Activated CD8-positive, alpha-beta T cell treated with anti-CD3 and anti-CD28 coated beads for 36 hours (primary cell): ENCODE measurements around the gene ZNF76. TPM values are rescaled to one million over a fixed set of nuclear protein-coding genes. Genes with fewer than 3 reads are reported as not detected.

Experiments used
- ATAC-seq: fragments of 200-7000 bp; cut with Tn5 transposase; one replicate; pipeline ENCODE4 v1.10.0; 2021; ENCODE audit warnings: mild to moderate bottlenecking, moderate library complexity
- CTCF ChIA-PET: fragments of 350-600 bp; sonication (Branson Sonifier 250); formaldehyde crosslinking; loops from one replicate; lab custom pipeline; 2021; ENCODE audit warnings: antibody characterized with exemption; lab: Charles Lee
- POLR2A ChIA-PET: fragments of 350-600 bp; sonication (Branson Sonifier 250); formaldehyde crosslinking; loops from one replicate; lab custom pipeline; 2021; ENCODE audit warnings: antibody characterized with exemption; lab: Charles Lee
- DNase-seq: peaks from one replicate; pipeline ENCODE4 v3.0.0-alpha.2; 2020
- H3K27ac Mint-ChIP-seq: one replicate; pipeline ENCODE4 v1.8.0; 2021; ENCODE audit warnings: mild to moderate bottlenecking, mixed read lengths
- H3K27me3 Mint-ChIP-seq: one replicate; pipeline ENCODE4 v1.8.0; 2021; ENCODE audit warnings: mixed read lengths
- H3K36me3 Mint-ChIP-seq: one replicate; pipeline ENCODE4 v1.8.0; 2021; ENCODE audit warnings: low read depth, mixed read lengths
- H3K4me1 Mint-ChIP-seq: one replicate; pipeline ENCODE4 v1.8.0; 2021; ENCODE audit warnings: low read depth, mixed read lengths
- H3K4me3 Mint-ChIP-seq: one replicate; pipeline ENCODE4 v1.8.0; 2021; ENCODE audit warnings: mild to moderate bottlenecking, moderate library complexity, mixed read lengths
- H3K9me3 Mint-ChIP-seq: one replicate; pipeline ENCODE4 v1.8.0; 2021; ENCODE audit warnings: mixed read lengths
- CTCF ChIP-seq: fragments of 200-600 bp; IDR thresholded peaks from one replicate; pipeline ENCODE4 v1.8.0; 2022; ENCODE audit warnings: antibody characterized with exemption, mild to moderate bottlenecking
- intact Hi-C: fragments of 100-400 bp; cut with micrococcal nuclease; formaldehyde crosslinking; loops from one replicate; pipeline ENCODE4 v1.10.0; 2022
- total RNA-seq, 2 experiments: library from RNA; stranded (reverse); gene quantifications; one replicate each; pipeline ENCODE4 v1.2.3, GENCODE V29; 2021

ZNF76 gene
- total RNA-seq, 2 experiments from 2014 or later, result 34.4 to 35.2 TPM

DNA sequence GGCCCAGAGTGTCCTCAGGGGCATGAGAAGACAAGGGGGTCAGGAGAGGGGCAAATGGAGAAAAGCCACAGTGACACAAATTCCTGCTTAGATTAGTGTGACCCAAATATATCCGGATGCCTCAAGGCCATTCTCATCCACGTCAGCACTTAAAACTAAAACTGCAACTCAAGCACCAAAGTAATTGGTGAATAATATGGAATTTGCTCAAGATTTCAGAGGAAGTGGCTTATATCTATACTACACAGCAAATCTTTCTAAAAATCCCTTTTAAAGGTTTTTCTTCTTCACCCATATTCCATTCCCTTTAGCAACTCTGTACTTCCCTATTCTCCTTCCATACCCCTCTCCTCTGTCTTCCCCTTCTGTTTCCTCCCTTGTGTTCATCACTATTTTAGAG is 53.3 kb downstream of the ZNF76 start:
- Mint-ChIP-seq H3K4me3 (no peak overlapping the region), H3K9me3 (no peaks in the 10 kb centered on the region), H3K27me3 (no peaks in the 10 kb centered on the region), H3K36me3 (peaks cover 79% of the 10 kb centered on the region), H3K4me1 (peaks cover 83% of the 10 kb centered on the region), H3K27ac (peak overlapping the region; percentile 96)
- DNase-seq (no peak), ATAC-seq (no peak)
- intact Hi-C loops, result no loop called here
- ChIA-PET CTCF (interaction anchor here (1.4 to 4.5 kb wide), 4 partner anchors 14 to 31 kb away, joined by 4 to 36 read pairs (median 27); partner anchors contain the start of genes DEF6 and PPARD), POLR2A (interaction anchor here (0.6 to 3.4 kb wide), 5 partner anchors 8 to 20 kb away, joined by 3 to 18 read pairs (median 4); partner anchors contain the start of gene DEF6)
- no peak for TF ChIP-seq CTCF

DNA sequence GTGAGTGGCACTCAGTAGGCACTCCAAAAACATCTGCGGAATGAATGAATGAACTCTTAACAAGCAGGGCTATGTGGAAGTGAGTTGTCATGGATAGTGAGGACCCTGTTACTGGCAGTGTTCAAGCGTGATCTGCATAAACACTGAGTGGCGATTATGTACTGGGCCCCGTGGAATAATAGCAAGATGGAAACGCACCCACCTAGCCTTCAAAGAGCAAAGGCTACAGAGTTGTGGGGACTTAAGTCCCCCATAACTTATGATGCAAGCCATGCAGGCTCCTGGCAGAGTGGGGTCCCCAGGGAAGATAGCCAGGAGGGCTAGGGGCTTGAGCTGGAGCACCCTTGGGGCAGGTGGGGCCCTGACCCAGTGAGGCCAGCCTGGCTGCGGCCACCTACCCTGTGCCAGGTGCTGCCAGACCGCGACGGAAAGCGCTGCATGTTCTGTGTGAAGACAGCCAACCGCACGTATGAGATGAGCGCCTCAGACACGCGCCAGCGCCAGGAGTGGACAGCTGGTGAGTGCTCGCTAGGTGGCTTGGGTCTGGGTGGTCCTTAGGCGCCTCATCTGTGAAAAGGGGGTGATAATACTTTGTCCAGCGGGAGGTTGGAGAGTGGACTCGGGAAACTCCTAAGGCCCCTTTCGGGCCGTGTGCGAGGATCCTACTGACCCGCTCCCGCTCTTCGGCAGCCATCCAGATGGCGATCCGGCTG is 58.1 kb downstream of the ZNF76 start:
- CTCF ChIA-PET, result interaction anchor here (1.5 to 16.8 kb wide), 3 partner anchors 11 to 19 kb away, joined by 5 to 241 read pairs (median 11); partner anchors contain the start of gene DEF6
- DNase-seq (no peak), ATAC-seq (no peak)
- H3K27me3 Mint-ChIP-seq, result no peaks in the 10 kb centered on the region
- H3K9me3 Mint-ChIP-seq, result no peaks in the 10 kb centered on the region
- peaks cover 73% of the 10 kb centered on the region for H3K36me3 Mint-ChIP-seq
- peaks cover 42% of the 10 kb centered on the region for H3K4me1 Mint-ChIP-seq
- H3K4me3 Mint-ChIP-seq, result no peak overlapping the region
- peak overlapping the region; percentile 43 for H3K27ac Mint-ChIP-seq
- intact Hi-C loops, result no loop called here
- TF ChIP-seq CTCF, result no peak
- POLR2A ChIA-PET, result interaction anchor here (0.9 kb wide), 1 partner anchor 15 kb away, joined by 3 read pairs; no protein-coding TSS in a partner anchor

DNA sequence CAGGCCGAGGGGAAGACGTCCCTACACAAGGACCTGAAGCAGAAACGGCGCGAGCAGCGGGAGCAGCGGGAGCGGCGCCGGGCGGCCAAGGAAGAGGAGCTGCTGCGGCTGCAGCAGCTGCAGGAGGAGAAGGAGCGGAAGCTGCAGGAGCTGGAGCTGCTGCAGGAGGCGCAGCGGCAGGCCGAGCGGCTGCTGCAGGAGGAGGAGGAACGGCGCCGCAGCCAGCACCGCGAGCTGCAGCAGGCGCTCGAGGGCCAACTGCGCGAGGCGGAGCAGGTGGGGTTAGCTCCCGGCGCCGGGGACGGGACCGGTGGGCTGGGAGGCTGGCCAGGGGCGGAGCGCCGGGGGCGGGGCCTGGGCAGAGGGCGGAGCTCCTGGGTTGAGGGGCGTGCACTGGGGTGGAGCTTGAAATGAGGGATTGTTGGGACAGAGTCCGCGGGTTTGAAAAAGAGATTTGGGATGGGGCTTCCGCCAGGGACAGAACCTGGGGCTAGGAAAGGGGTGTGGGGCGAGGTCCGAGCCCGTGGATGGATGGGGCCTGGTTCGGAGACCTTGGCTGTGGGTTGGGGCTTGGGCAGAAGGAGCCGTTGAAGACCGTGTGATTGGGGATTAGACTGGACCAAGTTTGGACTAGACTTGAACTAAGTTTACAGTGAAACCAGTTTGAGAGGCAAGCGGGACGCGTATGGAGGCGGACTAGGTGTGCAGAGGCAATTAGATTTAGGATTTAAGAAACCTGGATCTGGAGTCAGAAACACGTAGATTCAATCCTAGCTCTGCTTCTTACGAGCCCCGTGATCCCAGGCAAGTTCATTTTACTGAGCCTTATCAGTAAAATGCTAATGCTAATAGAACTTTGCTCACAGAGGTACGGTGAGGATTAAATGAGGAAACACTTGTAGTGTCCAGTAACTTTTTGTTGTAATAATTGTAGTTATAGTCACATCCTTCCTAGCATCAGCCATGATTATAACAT is 58.9 kb downstream of the ZNF76 start:
- ChIA-PET POLR2A (interaction anchor here (0.6 to 1.6 kb wide), 4 partner anchors 10 to 38 kb away, joined by 3 to 5 read pairs (median 4); no protein-coding TSS in a partner anchor), CTCF (interaction anchor here (2.4 to 16.8 kb wide), 3 partner anchors 10 to 20 kb away, joined by 7 to 241 read pairs (median 11); partner anchors contain the start of gene DEF6)
- no peaks in the 10 kb centered on the region for H3K27me3 Mint-ChIP-seq
- TF ChIP-seq CTCF, result no peak
- intact Hi-C loops, result no loop called here
- peaks cover 35% of the 10 kb centered on the region for H3K4me1 Mint-ChIP-seq
- DNase-seq (no peak), ATAC-seq (no peak)
- H3K4me3 Mint-ChIP-seq, result no peak overlapping the region
- H3K36me3 Mint-ChIP-seq, result peaks cover 69% of the 10 kb centered on the region
- H3K27ac Mint-ChIP-seq, result no peak overlapping the region
- no peaks in the 10 kb centered on the region for H3K9me3 Mint-ChIP-seq

DNA sequence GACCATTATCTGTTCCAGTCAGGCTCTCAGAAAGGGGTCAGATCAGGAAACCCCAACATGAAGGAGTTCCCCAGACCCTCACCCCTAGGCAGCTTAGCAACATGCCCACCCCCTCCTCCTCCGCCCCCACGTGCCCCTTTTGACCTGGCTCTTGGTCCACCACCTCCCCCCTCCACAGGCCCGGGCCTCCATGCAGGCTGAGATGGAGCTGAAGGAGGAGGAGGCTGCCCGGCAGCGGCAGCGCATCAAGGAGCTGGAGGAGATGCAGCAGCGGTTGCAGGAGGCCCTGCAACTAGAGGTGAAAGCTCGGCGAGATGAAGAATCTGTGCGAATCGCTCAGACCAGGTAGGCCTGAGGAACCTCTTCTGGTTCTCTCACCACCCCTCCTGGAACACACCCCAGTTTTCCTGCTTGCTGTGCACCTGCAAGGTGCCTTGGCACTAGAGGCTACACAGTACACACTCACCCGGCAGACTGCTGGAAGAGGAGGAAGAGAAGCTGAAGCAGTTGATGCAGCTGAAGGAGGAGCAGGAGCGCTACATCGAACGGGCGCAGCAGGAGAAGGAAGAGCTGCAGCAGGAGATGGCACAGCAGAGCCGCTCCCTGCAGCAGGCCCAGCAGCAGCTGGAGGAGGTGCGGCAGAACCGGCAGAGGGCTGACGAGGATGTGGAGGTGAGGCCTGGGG is 60.0 kb downstream of the ZNF76 start:
- POLR2A ChIA-PET, result interaction anchor here (0.5 to 1.8 kb wide), 10 partner anchors 9 to 152 kb away, joined by 3 to 8 read pairs (median 4); partner anchors contain the start of genes DEF6, PPARD, RPL10A and ZNF76
- Mint-ChIP-seq H3K4me3 (no peak overlapping the region), H3K9me3 (no peaks in the 10 kb centered on the region), H3K27ac (no peak overlapping the region), H3K27me3 (no peaks in the 10 kb centered on the region), H3K4me1 (peaks cover 27% of the 10 kb centered on the region), H3K36me3 (peaks cover 63% of the 10 kb centered on the region)
- no peak for TF ChIP-seq CTCF
- CTCF ChIA-PET, result interaction anchor here (1.9 to 16.8 kb wide), 4 partner anchors 9 to 148 kb away, joined by 7 to 241 read pairs (median 9); partner anchors contain the start of gene DEF6
- DNase-seq, result no peak
- intact Hi-C loops, result no loop called here
- ATAC-seq, result no peak
